ENCODE data around the gene UBFD1.

- TF ChIP-seq POLR2A (IDR thresholded peaks at IDR 0.05), result no peak
- TF ChIP-seq, protein P1, sequence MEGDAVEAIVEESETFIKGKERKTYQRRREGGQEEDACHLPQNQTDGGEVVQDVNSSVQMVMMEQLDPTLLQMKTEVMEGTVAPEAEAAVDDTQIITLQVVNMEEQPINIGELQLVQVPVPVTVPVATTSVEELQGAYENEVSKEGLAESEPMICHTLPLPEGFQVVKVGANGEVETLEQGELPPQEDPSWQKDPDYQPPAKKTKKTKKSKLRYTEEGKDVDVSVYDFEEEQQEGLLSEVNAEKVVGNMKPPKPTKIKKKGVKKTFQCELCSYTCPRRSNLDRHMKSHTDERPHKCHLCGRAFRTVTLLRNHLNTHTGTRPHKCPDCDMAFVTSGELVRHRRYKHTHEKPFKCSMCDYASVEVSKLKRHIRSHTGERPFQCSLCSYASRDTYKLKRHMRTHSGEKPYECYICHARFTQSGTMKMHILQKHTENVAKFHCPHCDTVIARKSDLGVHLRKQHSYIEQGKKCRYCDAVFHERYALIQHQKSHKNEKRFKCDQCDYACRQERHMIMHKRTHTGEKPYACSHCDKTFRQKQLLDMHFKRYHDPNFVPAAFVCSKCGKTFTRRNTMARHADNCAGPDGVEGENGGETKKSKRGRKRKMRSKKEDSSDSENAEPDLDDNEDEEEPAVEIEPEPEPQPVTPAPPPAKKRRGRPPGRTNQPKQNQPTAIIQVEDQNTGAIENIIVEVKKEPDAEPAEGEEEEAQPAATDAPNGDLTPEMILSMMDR (IDR thresholded peaks at IDR 0.05), result no peak
- no peak for TF ChIP-seq POLR2AphosphoS5 (IDR thresholded peaks at IDR 0.05)
Measured at GRCh38 chr16:23595246-23595950, 37.9 kb downstream of the UBFD1 start.
